ENCODE data around the gene NBPF26.
"Not testable (repeated sequence)": the region's sequence is repeated elsewhere in the genome, so short reads cannot be mapped to it uniquely, and the experiment has no call there.

Gene NBPF26

GRCh38 chr1:120859615-120860234, 136.0 kb downstream of the NBPF26 start:
- not testable (repeated sequence) for DNase-seq

- not testable (repeated sequence) for DNase-seq
Measured at GRCh38 chr1:120878206-120878605, 154.5 kb downstream of the NBPF26 start.

- DNase-seq = not testable (repeated sequence)
Measured at GRCh38 chr1:120880056-120880455, 156.3 kb downstream of the NBPF26 start.

DNA sequence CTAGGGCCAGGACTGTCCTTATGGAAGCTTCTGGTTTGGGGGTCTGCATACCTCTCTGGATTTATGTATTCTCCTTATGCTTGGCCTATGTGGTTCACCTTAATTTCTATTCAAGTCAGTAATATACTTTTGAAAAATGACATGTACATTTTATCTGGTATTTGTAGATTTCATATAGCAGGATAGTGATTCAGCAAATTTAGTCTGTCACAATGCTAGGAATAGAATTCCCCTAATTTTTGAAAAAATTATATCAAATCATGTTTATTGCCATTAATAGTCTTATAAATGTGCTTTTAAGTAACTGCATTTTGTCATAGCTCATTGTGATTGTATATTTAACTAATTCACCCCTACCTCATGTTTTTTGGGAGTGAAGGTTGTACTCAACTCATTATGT, 158.2 kb downstream of the NBPF26 start:
- DNase-seq = not testable (repeated sequence)
